ENCODE data around the gene PRSS57. TPM values are rescaled to one million over a fixed set of nuclear protein-coding genes. Genes with fewer than 3 reads are reported as not detected.

Gene PRSS57
- total and polyA plus RNA-seq, 2 of the 4 experiments (the other 2 are of a cell fraction): not detected

DNA sequence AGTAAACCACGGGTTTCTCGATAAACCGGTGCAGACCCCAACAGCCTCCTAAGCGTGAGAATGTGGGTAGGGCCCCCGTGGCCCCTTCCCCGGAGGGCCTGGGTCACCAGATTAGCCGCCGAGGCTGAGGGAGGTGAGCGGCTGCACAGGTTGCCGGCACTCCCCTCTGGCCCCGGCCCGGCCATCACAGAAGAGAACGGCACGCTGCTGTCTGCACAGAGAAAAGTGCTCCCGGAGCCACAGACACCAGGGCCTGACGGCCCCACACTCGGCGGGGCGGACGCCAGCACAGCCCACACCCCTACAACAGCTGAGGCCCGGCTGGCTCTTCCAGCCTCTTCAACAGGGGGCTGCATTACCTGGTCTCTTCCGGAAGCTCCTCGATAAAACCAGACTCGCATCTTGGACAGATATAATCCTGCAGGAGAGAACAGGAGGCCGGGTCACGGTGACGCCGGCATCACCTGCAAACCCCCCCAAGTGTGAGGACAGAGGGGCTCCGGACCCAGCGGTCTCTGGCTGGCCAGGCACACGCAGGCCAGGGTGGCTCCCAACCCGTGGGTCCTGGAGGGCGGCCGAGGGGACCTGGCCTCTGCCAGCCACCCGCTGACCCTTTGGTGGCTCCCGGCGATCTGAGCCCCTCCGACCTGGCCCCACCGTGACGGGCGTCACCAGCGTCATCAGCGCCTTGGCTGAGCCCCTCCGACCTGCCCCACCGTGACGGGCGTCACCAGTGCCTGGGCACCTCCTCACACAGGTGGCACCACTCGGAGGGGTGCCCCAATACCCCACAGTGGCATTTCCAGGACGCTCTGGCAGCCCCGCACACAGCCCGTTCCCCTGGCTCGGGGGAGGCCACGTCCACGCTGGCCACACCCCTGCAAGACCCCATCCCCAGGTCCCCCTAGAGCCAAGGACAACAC is 42.5 kb downstream of the PRSS57 start (continued):
- TF ChIP-seq SMC3 (IDR thresholded peaks at IDR 0.05; ENCODE audit: low read depth, low read length): no peak

GRCh38 chr19:651991-652390 is 43.3 kb downstream of the PRSS57 start:
- dilution Hi-C loops (cut with HindIII; ENCODE audit: low sequenced_read_pairs, unreplicated experiment) (no loop called here), intact Hi-C loops (cut with micrococcal nuclease) (no loop called here), in situ Hi-C loops (cut with MboI; ENCODE audit: low sequenced_read_pairs) (no loop called here)
- no peaks in the 10 kb centered on the region for H3K9me1 ChIP-seq (ENCODE audit: insufficient read depth, low read length)
- no peak overlapping the region for H3K4ac ChIP-seq (ENCODE audit: low read depth, low read length)
- ChIA-PET CTCF (no interaction called here), POLR2A (ENCODE audit: unreplicated experiment) (no interaction called here)
- no peaks in the 10 kb centered on the region for H3K9me3 ChIP-seq (ENCODE audit: control insufficient read depth, insufficient read depth, low read length)
- no TSS peak for BruUV-seq (replicated peaks)
- H3K27ac ChIP-seq (ENCODE audit: insufficient read depth, low read length): no peak overlapping the region
- no peak overlapping the region for H2BK20ac ChIP-seq (ENCODE audit: low read depth, low read length)
- H3K4me1 ChIP-seq (ENCODE audit: control insufficient read depth, insufficient read depth, low read length): no peaks in the 10 kb centered on the region
- H2AK9ac ChIP-seq (replicated peaks; ENCODE audit: low read depth, low read length, poor library complexity): no peak overlapping the region
- peaks cover 43% of the 10 kb centered on the region for H3K36me3 ChIP-seq (ENCODE audit: control insufficient read depth, insufficient read depth, low read length)
- DNase-seq (no peak), ATAC-seq (ENCODE audit: low read depth) (no peak)
- no peak overlapping the region for H2AFZ ChIP-seq (replicated peaks; ENCODE audit: low read length, poor library complexity)
- H3K9ac ChIP-seq (ENCODE audit: low read depth, low read length): no peak overlapping the region
- no peak overlapping the region for H3K4me2 ChIP-seq (ENCODE audit: low read depth, low read length)
- H3K18ac ChIP-seq (ENCODE audit: low read depth, low read length): no peak overlapping the region
- no peak overlapping the region for H4K91ac ChIP-seq (ENCODE audit: insufficient read depth, low read depth, low read length)
- H3K14ac ChIP-seq (replicated peaks; ENCODE audit: low read depth, low read length): no peak overlapping the region
- H3K56ac ChIP-seq (ENCODE audit: extremely low read depth, insufficient read depth, low read length): no peak overlapping the region
- H2BK120ac ChIP-seq (ENCODE audit: low read depth, low read length): no peak overlapping the region
- H2AK5ac ChIP-seq (ENCODE audit: low read depth, low read length): no peak overlapping the region
- 98% methylated on average over 14 of the region's 24 CpGs; no CpG with 5 or more reads in 1 of the 2 experiments for WGBS, 2 experiments (ENCODE audit: extremely low coverage in 2 of 2, insufficient read length in 1 of 2)
- H2BK15ac ChIP-seq (ENCODE audit: low read depth, low read length): no peak overlapping the region
- H3K23ac ChIP-seq (ENCODE audit: low read depth, low read length): no peak overlapping the region
- peaks cover 51% of the 10 kb centered on the region for H4K20me1 ChIP-seq (ENCODE audit: insufficient read depth, low read length)
- H4K8ac ChIP-seq (ENCODE audit: low read depth in 2 of 2, low read length in 2 of 2): no peak overlapping the region
- H3K4me3 ChIP-seq (ENCODE audit: insufficient read depth, low read depth, low read length): no peak overlapping the region
- H2BK5ac ChIP-seq (ENCODE audit: low read depth, low read length, poor library complexity, severe bottlenecking): no peak overlapping the region
- no peak overlapping the region for H4K5ac ChIP-seq (ENCODE audit: low read depth, low read length)
- TF ChIP-seq POLR2A (IDR thresholded peaks at IDR 0.05; ENCODE audit: low read depth, low read length): no peak
- TF ChIP-seq SMC3 (IDR thresholded peaks at IDR 0.05; ENCODE audit: low read depth, low read length): no peak
- no peak for TF ChIP-seq MXI1 (IDR thresholded peaks at IDR 0.05; ENCODE audit: borderline replicate concordance, low read depth, low read length)
- TF ChIP-seq, protein P1, sequence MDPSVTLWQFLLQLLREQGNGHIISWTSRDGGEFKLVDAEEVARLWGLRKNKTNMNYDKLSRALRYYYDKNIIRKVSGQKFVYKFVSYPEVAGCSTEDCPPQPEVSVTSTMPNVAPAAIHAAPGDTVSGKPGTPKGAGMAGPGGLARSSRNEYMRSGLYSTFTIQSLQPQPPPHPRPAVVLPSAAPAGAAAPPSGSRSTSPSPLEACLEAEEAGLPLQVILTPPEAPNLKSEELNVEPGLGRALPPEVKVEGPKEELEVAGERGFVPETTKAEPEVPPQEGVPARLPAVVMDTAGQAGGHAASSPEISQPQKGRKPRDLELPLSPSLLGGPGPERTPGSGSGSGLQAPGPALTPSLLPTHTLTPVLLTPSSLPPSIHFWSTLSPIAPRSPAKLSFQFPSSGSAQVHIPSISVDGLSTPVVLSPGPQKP (IDR thresholded peaks at IDR 0.05; ENCODE audit: borderline replicate concordance, low read depth, low read length): no peak
- TF ChIP-seq RFX5 (IDR thresholded peaks at IDR 0.05; ENCODE audit: low read depth, low read length): no peak
- no peak for TF ChIP-seq CTCF (conservative IDR thresholded peaks at IDR 0.05; ENCODE audit: low read depth, low read length)
- no peak for TF ChIP-seq NFE2L2 (IDR thresholded peaks at IDR 0.05; ENCODE audit: low read depth, low read length)
- no peak for TF ChIP-seq RCOR1 (IDR thresholded peaks at IDR 0.05; ENCODE audit: insufficient replicate concordance, low read length)
- TF ChIP-seq USF2 (IDR thresholded peaks at IDR 0.05; ENCODE audit: low read depth, low read length): no peak
- TF ChIP-seq RAD21 (IDR thresholded peaks at IDR 0.05; ENCODE audit: low read length): no peak
- TF ChIP-seq BHLHE40 (IDR thresholded peaks at IDR 0.05; ENCODE audit: low read depth, low read length): no peak
- no peak for TF ChIP-seq CEBPB (IDR thresholded peaks at IDR 0.05; ENCODE audit: low read depth, low read length)
- peaks cover 0 to 39% of the 10 kb centered on the region in 2 experiments; a peak in 3 of 4 replicates for H3K79me1 ChIP-seq (ENCODE audit: low read depth in 1 of 2, low read length in 2 of 2)
- H3K27me3 ChIP-seq (ENCODE audit: control insufficient read depth, insufficient read depth, low read length): no peaks in the 10 kb centered on the region

Measured in IMR-90 (cell line).